GM21786 (cell line): Measurements from ENCODE around the gene RNASEH2C.
"Not testable (repeated sequence)": the region's sequence is repeated elsewhere in the genome, so short reads cannot be mapped to it uniquely, and the experiment has no call there.

Experiments
- ATAC-seq: cut with Tn5 transposase; IDR thresholded peaks from one replicate; pipeline ENCODE4 v1.9.1; 2021; ENCODE audit not compliant: unreplicated experiment

RNASEH2C gene

GRCh38 chr11:65717906-65718305 lies 2.7 kb downstream of the RNASEH2C start:
- ATAC-seq: no peak

- ATAC-seq: no peak
Measured at GRCh38 chr11:65716774-65717405, 3.7 kb downstream of the RNASEH2C start.

- ATAC-seq: no peak
Measured at GRCh38 chr11:65716302-65716701, 4.3 kb downstream of the RNASEH2C start.

GRCh38 chr11:65714433-65714832 lies 6.2 kb downstream of the RNASEH2C start:
- ATAC-seq: no peak

- no peak for ATAC-seq
Measured at GRCh38 chr11:65713212-65713969, 7.2 kb downstream of the RNASEH2C start.

GRCh38 chr11:65712633-65713076 lies 7.9 kb downstream of the RNASEH2C start:
- no peak for ATAC-seq

GRCh38 chr11:65711785-65712632 lies 8.6 kb downstream of the RNASEH2C start, which contains the start of gene KAT5:
Gene KAT5 (plus strand): TSS chr11:65712252. CDS start chr11:65712268, 16 bp downstream.
- peak; percentile 85 for ATAC-seq

GRCh38 chr11:65710421-65710820 lies 10.2 kb downstream of the RNASEH2C start:
- no peak for ATAC-seq

- ATAC-seq: no peak
Measured at GRCh38 chr11:65709661-65710060, 10.9 kb downstream of the RNASEH2C start.

GRCh38 chr11:65708451-65708850 lies 12.1 kb downstream of the RNASEH2C start:
- no peak for ATAC-seq

- not testable (repeated sequence) for ATAC-seq
Measured at GRCh38 chr11:65707002-65707401, 13.6 kb downstream of the RNASEH2C start.

- not testable (repeated sequence) for ATAC-seq
Measured at GRCh38 chr11:65706303-65706763, 14.3 kb downstream of the RNASEH2C start.

GRCh38 chr11:65703846-65704245 lies 16.8 kb downstream of the RNASEH2C start:
- ATAC-seq: no peak

GRCh38 chr11:65701686-65702085 lies 18.9 kb downstream of the RNASEH2C start:
- ATAC-seq: no peak

GRCh38 chr11:65700399-65700798 lies 20.2 kb downstream of the RNASEH2C start:
- no peak for ATAC-seq

GRCh38 chr11:65699306-65699705 lies 21.3 kb downstream of the RNASEH2C start:
- ATAC-seq: no peak

GRCh38 chr11:65698205-65698604 lies 22.4 kb downstream of the RNASEH2C start:
- ATAC-seq: no peak

GRCh38 chr11:65696802-65697552 lies 23.6 kb downstream of the RNASEH2C start:
- no peak for ATAC-seq

- no peak for ATAC-seq
Measured at GRCh38 chr11:65695459-65696241, 24.9 kb downstream of the RNASEH2C start.

GRCh38 chr11:65692367-65692766 lies 28.2 kb downstream of the RNASEH2C start:
- no peak for ATAC-seq
